DND-41 (cell line): ENCODE results near the gene LMO7.

Experiments used
- ATAC-seq: fragments of 200-7000 bp; cut with Tn5 transposase; 3 replicates; pipeline ENCODE4 v1.9.1; 2021; ENCODE audit warnings: low read depth; ENCODE audit not compliant: insufficient read depth
- DNase-seq: peaks from one replicate; pipeline ENCODE4 v3.0.0-alpha.2; 2020
- H2AFZ ChIP-seq: 2 replicates; pipeline ENCODE4 v1.6.0; 2012; ENCODE audit warnings: low read depth, low read length
- H3K27ac ChIP-seq: 2 replicates; pipeline ENCODE4 v1.5.1; 2012; ENCODE audit warnings: low read length, inconsistent platforms
- H3K27me3 ChIP-seq: fragments of 200-600 bp; sonication (generic); 2 replicates; pipeline ENCODE4 v1.6.0; 2012; ENCODE audit warnings: low read length, mild to moderate bottlenecking, inconsistent platforms; ENCODE audit not compliant: insufficient read depth, poor library complexity
- H3K36me3 ChIP-seq: 2 replicates; pipeline ENCODE4 v1.5.1; 2012; ENCODE audit warnings: low read length, inconsistent platforms; ENCODE audit not compliant: insufficient read depth
- H3K4me1 ChIP-seq: 2 replicates; pipeline ENCODE4 v1.5.1; 2012; ENCODE audit warnings: mild to moderate bottlenecking, low read length; ENCODE audit not compliant: insufficient read depth
- H3K4me2 ChIP-seq: 2 replicates; pipeline ENCODE4 v1.6.0; 2012; ENCODE audit warnings: mild to moderate bottlenecking, moderate library complexity, low read length, inconsistent platforms; ENCODE audit not compliant: insufficient read depth
- H3K4me3 ChIP-seq, 2 experiments: fragments of 200-600 bp in 1 of 2; shearing (Covaris generic) in 1 of 2; 2 replicates each; pipeline ENCODE4 v1.5.1; 2012 to 2016; ENCODE audit warnings: inconsistent platforms in 2 of 2, low read length in 2 of 2, mild to moderate bottlenecking in 2 of 2, low read depth in 1 of 2, moderate library complexity in 1 of 2
- H3K79me2 ChIP-seq: 2 replicates; pipeline ENCODE4 v1.6.0; 2012; ENCODE audit warnings: low read length, inconsistent platforms; ENCODE audit not compliant: insufficient read depth
- H3K9ac ChIP-seq: 2 replicates; pipeline ENCODE4 v1.6.0; 2012; ENCODE audit warnings: low read depth, mild to moderate bottlenecking, inconsistent platforms, low read length, moderate library complexity
- H3K9me3 ChIP-seq: 2 replicates; pipeline ENCODE4 v1.5.1; 2012; ENCODE audit warnings: low read length, moderate library complexity, mild to moderate bottlenecking, inconsistent platforms; ENCODE audit not compliant: insufficient read depth, severe bottlenecking
- H4K20me1 ChIP-seq: 2 replicates; pipeline ENCODE4 v1.6.0; 2012; ENCODE audit warnings: low read length; ENCODE audit not compliant: insufficient read depth
- CTCF ChIP-seq: IDR thresholded peaks from 2 replicates; pipeline ENCODE4 v1.5.1; 2012; ENCODE audit warnings: borderline replicate concordance, low read length, moderate library complexity, mild to moderate bottlenecking; ENCODE audit not compliant: poor library complexity, severe bottlenecking; ENCODE audit errors: extremely low read depth
- EZH2 ChIP-seq: IDR thresholded peaks from 3 replicates; pipeline ENCODE4 v1.6.1; 2012; ENCODE audit warnings: borderline replicate concordance, low read depth, mild to moderate bottlenecking, moderate library complexity, low read length, inconsistent platforms; ENCODE audit not compliant: severe bottlenecking

The LMO7 gene

DNA sequence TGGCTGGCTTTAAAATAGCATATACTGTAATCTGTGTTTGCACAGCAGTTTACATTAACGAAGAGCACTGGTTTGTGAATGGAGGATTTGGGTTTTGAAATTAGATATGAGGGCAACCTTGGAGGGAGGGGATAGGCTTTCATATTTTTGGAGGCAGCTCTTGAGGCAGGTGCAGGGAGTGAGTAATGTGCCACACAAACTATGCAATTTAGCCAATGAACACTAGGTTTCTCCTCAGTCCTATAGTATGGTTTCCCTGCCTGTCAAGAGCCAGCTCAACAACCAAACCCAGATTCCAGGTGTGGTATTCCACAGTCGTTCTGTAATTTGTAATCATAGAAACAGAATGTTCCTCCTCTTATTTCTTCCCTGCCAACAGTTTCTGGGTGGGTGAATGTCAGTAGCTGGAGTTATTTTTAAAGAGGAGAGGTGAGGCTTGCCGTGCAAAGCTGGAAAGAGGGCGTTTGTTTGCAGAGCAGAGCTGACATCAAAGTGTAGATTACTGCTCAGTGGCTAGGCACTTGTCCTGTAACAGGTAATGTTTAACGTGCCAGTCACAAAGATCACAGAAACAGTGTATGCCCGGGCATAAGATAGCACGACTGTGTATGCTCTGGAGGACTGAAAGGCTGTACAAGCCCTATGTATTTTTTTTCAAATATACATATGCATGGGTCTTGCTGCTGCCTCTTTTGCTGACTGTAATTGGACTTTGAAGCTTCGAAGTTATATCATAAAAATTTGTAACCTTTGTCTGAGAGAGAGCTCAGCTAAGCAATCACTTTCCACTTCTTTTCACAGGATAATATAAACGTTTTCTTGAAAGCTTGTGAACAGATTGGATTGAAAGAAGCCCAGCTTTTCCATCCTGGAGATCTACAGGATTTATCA, 124.2 kb downstream of the LMO7 start:
- no peak overlapping the region for H2AFZ ChIP-seq
- H3K4me1 ChIP-seq: no peaks in the 10 kb centered on the region
- H3K9ac ChIP-seq: no peak overlapping the region
- ATAC-seq (peak; percentile 35; the same call in 1 of the 3 replicates), DNase-seq (no peak)
- no peak overlapping the region for H3K4me2 ChIP-seq
- H3K27me3 ChIP-seq: no peaks in the 10 kb centered on the region
- no peaks in the 10 kb centered on the region for H3K79me2 ChIP-seq
- H3K4me3 ChIP-seq: no peak overlapping the region
- no peaks in the 10 kb centered on the region for H3K9me3 ChIP-seq
- no peak for TF ChIP-seq EZH2
- no peak for TF ChIP-seq CTCF
- H3K36me3 ChIP-seq: no peaks in the 10 kb centered on the region
- no peak overlapping the region for H3K27ac ChIP-seq
- H4K20me1 ChIP-seq: no peaks in the 10 kb centered on the region

DNA sequence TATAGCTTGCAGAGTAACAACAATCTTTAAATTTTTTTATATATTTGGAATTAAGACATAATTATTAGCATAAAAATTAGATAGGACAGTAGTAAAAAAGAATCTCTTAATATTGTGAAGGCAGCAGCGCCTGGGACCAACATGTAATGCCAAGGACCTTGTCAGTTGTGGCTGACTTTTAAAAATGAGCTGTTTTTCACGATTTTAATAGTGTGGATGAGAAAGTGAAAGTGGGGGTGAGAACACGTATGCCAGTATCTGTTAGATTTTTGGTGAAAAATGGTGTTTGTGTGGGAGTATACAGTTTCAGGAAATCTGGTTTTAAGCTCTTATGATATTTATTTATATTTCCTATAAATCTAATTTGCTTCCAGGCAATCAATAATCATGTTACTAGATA, 125.2 kb downstream of the LMO7 start:
- ATAC-seq: 0 out of 3 replicates have a peak, but pooled peaks have one; percentile 24
- H3K36me3 ChIP-seq: no peaks in the 10 kb centered on the region
- H2AFZ ChIP-seq: no peak overlapping the region

GRCh38 chr13:75762076-75762937, 126.2 kb downstream of the LMO7 start:
- H3K4me2 ChIP-seq: no peak overlapping the region

More for the DNA sequence above, 125.2 kb downstream of the LMO7 start:
- TF ChIP-seq CTCF (no peak), EZH2 (no peak)
- no peak for DNase-seq
- no peaks in the 10 kb centered on the region for H3K27me3 ChIP-seq
- no peak overlapping the region for H3K9ac ChIP-seq
- no peaks in the 10 kb centered on the region for H4K20me1 ChIP-seq
- no peak overlapping the region; the same call in 1 of the 2 replicates for H3K4me2 ChIP-seq
- no peaks in the 10 kb centered on the region for H3K9me3 ChIP-seq
- H3K27ac ChIP-seq: no peak overlapping the region
- no peak overlapping the region for H3K4me3 ChIP-seq
- no peaks in the 10 kb centered on the region for H3K4me1 ChIP-seq
- H3K79me2 ChIP-seq: no peaks in the 10 kb centered on the region

More at GRCh38 chr13:75762076-75762937, 126.2 kb downstream of the LMO7 start:
- Histone ChIP-seq H3K27ac (no peak overlapping the region), H2AFZ (no peak overlapping the region), H3K4me1 (no peaks in the 10 kb centered on the region), H4K20me1 (no peaks in the 10 kb centered on the region), H3K9ac (no peak overlapping the region), H3K36me3 (no peaks in the 10 kb centered on the region), H3K9me3 (no peaks in the 10 kb centered on the region), H3K79me2 (no peaks in the 10 kb centered on the region), H3K27me3 (no peaks in the 10 kb centered on the region), H3K4me3 (no peak overlapping the region)
- DNase-seq: no peak
- ATAC-seq: no peak
- TF ChIP-seq EZH2 (no peak), CTCF (no peak)
